SHP77 (cell line): ENCODE results near the gene RPS23.
"Not testable (repeated sequence)": the region's sequence is repeated elsewhere in the genome, so short reads cannot be mapped to it uniquely, and the experiment has no call there.

ENCODE experiments used
- DNase-seq, 2 experiments: peaks; one replicate each; lab custom pipeline; 2025; lab: John Stamatoyannopoulos, UW

The RPS23 gene

GRCh38 chr5:82290005-82290404 lies 11.9 kb upstream of the RPS23 start:
- no peak for DNase-seq

GRCh38 chr5:82287625-82288024 lies 9.5 kb upstream of the RPS23 start:
- DNase-seq: no peak

GRCh38 chr5:82285206-82285605 lies 7.1 kb upstream of the RPS23 start:
- DNase-seq: no peak

- no peak for DNase-seq
Measured at GRCh38 chr5:82283893-82284292, 5.7 kb upstream of the RPS23 start.

GRCh38 chr5:82278711-82279370 lies 687 bp upstream of the RPS23 start:
- DNase-seq: no peak

GRCh38 chr5:82277613-82277986 lies 554 bp downstream of the RPS23 start:
- no peak for DNase-seq

- no peak for DNase-seq
Measured at GRCh38 chr5:82276800-82277612, 1.1 kb downstream of the RPS23 start.

- DNase-seq: no peak
Measured at GRCh38 chr5:82275216-82275664, 2.9 kb downstream of the RPS23 start.

GRCh38 chr5:82274343-82275211 lies 3.6 kb downstream of the RPS23 start:
- DNase-seq: no peak

GRCh38 chr5:82273426-82273825 lies 4.7 kb downstream of the RPS23 start:
- not testable (repeated sequence) for DNase-seq

- not testable (repeated sequence) for DNase-seq
Measured at GRCh38 chr5:82272571-82273356, 5.4 kb downstream of the RPS23 start.

GRCh38 chr5:82269363-82269762 lies 8.8 kb downstream of the RPS23 start:
- DNase-seq: not testable (repeated sequence)

- DNase-seq: not testable (repeated sequence)
Measured at GRCh38 chr5:82267297-82267933, 10.7 kb downstream of the RPS23 start.

GRCh38 chr5:82265047-82265446 lies 13.1 kb downstream of the RPS23 start:
- DNase-seq: no peak

GRCh38 chr5:82259172-82259800 lies 18.9 kb downstream of the RPS23 start:
- no peak for DNase-seq

GRCh38 chr5:82257729-82258128 lies 20.4 kb downstream of the RPS23 start:
- DNase-seq: no peak

- no peak for DNase-seq
Measured at GRCh38 chr5:82257247-82257646, 20.9 kb downstream of the RPS23 start.

- DNase-seq: no peak
Measured at GRCh38 chr5:82255844-82256243, 22.3 kb downstream of the RPS23 start.

- DNase-seq: no peak
Measured at GRCh38 chr5:82252744-82253143, 25.4 kb downstream of the RPS23 start.

- DNase-seq: no peak
Measured at GRCh38 chr5:82246960-82247574, 31.1 kb downstream of the RPS23 start.
